ENCODE measurements around the gene FAM9A.

FAM9A gene

GRCh38 chrX:8846266-8846665, 45.1 kb upstream of the FAM9A start:
- H3K4me3 ChIP-seq (ENCODE audit: low read depth, low read length), result no peak overlapping the region
- TF ChIP-seq, protein P1, sequence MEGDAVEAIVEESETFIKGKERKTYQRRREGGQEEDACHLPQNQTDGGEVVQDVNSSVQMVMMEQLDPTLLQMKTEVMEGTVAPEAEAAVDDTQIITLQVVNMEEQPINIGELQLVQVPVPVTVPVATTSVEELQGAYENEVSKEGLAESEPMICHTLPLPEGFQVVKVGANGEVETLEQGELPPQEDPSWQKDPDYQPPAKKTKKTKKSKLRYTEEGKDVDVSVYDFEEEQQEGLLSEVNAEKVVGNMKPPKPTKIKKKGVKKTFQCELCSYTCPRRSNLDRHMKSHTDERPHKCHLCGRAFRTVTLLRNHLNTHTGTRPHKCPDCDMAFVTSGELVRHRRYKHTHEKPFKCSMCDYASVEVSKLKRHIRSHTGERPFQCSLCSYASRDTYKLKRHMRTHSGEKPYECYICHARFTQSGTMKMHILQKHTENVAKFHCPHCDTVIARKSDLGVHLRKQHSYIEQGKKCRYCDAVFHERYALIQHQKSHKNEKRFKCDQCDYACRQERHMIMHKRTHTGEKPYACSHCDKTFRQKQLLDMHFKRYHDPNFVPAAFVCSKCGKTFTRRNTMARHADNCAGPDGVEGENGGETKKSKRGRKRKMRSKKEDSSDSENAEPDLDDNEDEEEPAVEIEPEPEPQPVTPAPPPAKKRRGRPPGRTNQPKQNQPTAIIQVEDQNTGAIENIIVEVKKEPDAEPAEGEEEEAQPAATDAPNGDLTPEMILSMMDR (IDR thresholded peaks at IDR 0.05; ENCODE audit: low read depth, low read length), result no peak

DNA sequence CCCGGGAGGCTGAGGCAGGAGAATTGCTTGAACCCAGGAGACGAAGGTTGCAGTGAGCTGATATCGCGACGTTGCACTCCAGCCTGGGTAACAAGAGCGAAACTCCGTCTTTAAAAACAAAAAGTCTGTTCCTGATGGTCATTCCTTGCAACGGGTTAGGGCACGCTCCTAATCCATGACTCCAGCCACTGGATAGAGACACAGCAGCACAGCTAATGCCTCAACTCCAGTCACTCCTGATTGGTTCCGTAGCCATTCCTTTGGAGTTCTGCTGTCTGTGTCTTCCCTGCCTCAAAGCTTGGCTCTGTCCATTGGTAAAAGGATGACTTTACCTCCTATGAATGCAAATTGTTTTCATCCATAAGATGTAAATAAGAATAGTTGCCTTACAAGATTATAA, 44.3 kb upstream of the FAM9A start:
- H3K4me3 ChIP-seq (ENCODE audit: low read depth, low read length), result no peak overlapping the region
- TF ChIP-seq, protein P1 (IDR thresholded peaks at IDR 0.05; ENCODE audit: low read depth, low read length), result no peak

DNA sequence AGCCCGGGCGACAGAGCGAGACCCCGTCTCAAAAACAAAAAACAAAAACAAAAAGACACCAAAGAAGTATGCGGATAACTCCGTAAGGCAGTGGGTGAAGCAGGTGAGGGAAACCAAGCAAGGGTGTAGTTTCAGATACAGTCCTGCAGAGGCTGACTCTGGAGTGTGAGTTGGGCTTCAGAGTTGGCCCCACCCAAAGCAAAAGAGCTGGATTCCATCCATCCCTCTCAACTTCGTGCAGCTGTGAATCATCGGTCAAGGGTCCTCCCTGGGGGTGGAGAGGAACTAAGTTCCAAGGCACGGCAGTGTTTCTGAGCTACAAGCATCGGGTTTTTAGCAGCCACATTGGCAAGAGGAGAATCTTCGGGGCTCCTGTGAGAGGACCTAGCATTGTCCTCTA, 43.9 kb upstream of the FAM9A start:
- TF ChIP-seq, protein P1 (IDR thresholded peaks at IDR 0.05; ENCODE audit: low read depth, low read length), result no peak
- no peak overlapping the region for H3K4me3 ChIP-seq (ENCODE audit: low read depth, low read length)

GRCh38 chrX:8844157-8844556, 43.0 kb upstream of the FAM9A start:
- TF ChIP-seq, protein P1 (IDR thresholded peaks at IDR 0.05; ENCODE audit: low read depth, low read length), result no peak

DNA sequence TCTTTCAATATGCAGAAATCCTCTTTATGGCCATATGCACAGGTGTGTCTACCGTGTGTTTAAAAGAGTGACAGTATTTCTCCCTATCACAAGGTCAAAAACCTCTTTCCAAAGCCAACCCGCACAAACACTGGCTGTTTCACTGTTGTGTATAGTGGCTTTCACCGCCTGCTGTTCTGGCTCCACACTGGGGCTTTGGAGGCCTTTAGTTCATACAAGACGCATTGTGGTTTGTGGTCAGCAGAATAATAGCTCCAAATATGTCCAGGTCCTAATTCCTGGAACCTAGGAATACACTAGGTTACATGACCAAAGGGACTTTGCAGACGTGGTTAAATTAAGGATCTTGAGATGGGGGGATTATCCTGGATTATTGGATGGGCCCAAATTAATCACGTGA, 40.7 kb upstream of the FAM9A start:
- no peak overlapping the region for H3K4me3 ChIP-seq (ENCODE audit: low read depth, low read length)

More at GRCh38 chrX:8844157-8844556, 43.0 kb upstream of the FAM9A start:
- no peak overlapping the region for H3K4me3 ChIP-seq (ENCODE audit: low read depth, low read length)

GRCh38 chrX:8834392-8834791, 33.2 kb upstream of the FAM9A start:
- H3K4me3 ChIP-seq (ENCODE audit: low read depth, low read length), result no peak overlapping the region
- TF ChIP-seq, protein P1 (IDR thresholded peaks at IDR 0.05; ENCODE audit: low read depth, low read length), result no peak

More for the DNA sequence above, 40.7 kb upstream of the FAM9A start:
- TF ChIP-seq, protein P1 (IDR thresholded peaks at IDR 0.05; ENCODE audit: low read depth, low read length), result no peak

DNA sequence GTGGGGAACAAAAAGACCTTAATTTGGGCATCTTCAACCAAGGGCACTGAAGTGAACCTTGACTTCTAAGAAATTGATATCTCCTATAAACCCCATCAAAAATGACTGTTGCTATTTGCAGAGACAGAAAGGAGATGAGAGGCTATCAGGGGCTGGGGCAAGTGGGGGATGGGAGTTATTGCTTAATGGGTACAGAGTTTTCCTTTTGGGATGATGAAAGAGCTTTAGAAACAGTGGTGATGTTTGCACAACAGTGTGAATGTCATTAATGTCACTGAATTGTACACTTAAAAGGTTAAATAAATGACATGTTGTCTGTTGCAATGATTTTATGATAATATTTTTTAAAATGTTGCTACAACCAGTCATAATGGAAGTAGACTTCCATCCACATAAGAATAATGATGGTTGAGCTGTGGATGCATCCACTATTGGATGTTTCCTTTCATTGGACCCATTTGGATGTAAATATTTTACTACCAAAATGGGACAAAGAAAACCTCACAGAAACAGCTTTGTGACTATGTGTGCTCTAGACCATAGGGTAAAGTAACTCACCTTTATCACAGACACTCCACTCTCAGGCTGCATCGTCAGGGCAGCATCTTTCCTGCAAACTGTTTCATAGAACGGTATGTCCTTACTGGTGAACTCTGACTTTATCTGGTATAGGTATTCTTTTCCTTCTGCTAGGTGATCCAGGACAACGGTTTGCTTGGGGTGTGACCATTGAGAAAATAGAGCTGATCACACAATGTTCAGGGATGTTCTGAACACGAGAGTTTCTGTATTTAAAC, 31.6 kb upstream of the FAM9A start:
- no peak overlapping the region for H3K4me3 ChIP-seq (ENCODE audit: low read depth, low read length)
- TF ChIP-seq, protein P1 (IDR thresholded peaks at IDR 0.05; ENCODE audit: low read depth, low read length), result no peak

Data from WI38 (cell line).